Measurements from ENCODE around the gene VWC2L. TPM values are rescaled to one million over a fixed set of nuclear protein-coding genes. Genes with fewer than 3 reads are reported as not detected.

VWC2L gene
- total and polyA plus RNA-seq, 2 donors (not counting 3 experiments of a cell fraction or from before 2014, with no cell fraction given) = not detected

GRCh38 chr2:214484239-214484638, 73.4 kb downstream of the VWC2L start:
- DNase-seq (ENCODE audit: low read depth, low spot score) (no peak), FAIRE-seq (no peak)
- no peaks in the 10 kb centered on the region for H3K9me1 ChIP-seq (replicated peaks; ENCODE audit: control insufficient read depth, extremely low read depth, insufficient read depth, low read length)
- no peaks in the 10 kb centered on the region for H3K9me3 ChIP-seq (replicated peaks; ENCODE audit: control insufficient read depth, insufficient read depth, low read length)
- TF ChIP-seq GATA2 (IDR thresholded peaks at IDR 0.05; ENCODE audit: insufficient read depth, insufficient read length, low read depth, low read length) (no peak), JUN (IDR thresholded peaks at IDR 0.05; ENCODE audit: borderline replicate concordance, insufficient read depth, insufficient read length, low read depth) (no peak), CTCF (IDR thresholded peaks at IDR 0.05; ENCODE audit: extremely low read depth in 1 of 2, insufficient read depth in 1 of 2, low read depth in 1 of 2, low read length in 2 of 2) (no peak), FOS (IDR thresholded peaks at IDR 0.05; ENCODE audit: borderline replicate concordance, insufficient read depth, low read length) (no peak), EZH2 (IDR thresholded peaks at IDR 0.05; ENCODE audit: borderline replicate concordance, low read depth, low read length, severe bottlenecking) (no peak)
- intact Hi-C loops (cut with micrococcal nuclease) = no loop called here
- POLR2A ChIA-PET = no interaction called here
- H3K4me1 ChIP-seq (ENCODE audit: control insufficient read depth, extremely low read depth, insufficient read depth, low read length) = no peaks in the 10 kb centered on the region
- no peaks in the 10 kb centered on the region for H3K36me3 ChIP-seq (ENCODE audit: control insufficient read depth in 2 of 2, extremely low read depth in 1 of 2, insufficient read depth in 2 of 2, low read length in 2 of 2)
- H3K4me3 ChIP-seq (replicated peaks in 1 of 3; ENCODE audit: insufficient read depth in 1 of 3, low read depth in 1 of 3, low read length in 3 of 3) = no peak overlapping the region
- CTCF ChIA-PET = interaction anchor here (0.6 kb wide), 1 partner anchor 786 kb away, joined by 3 read pairs; no protein-coding TSS in a partner anchor
- H3K9ac ChIP-seq (replicated peaks; ENCODE audit: extremely low read depth, insufficient read depth, low read length) = no peak overlapping the region
- H3K27me3 ChIP-seq (ENCODE audit: control insufficient read depth in 2 of 2, insufficient read depth in 2 of 2, low read length in 2 of 2) = no peaks in the 10 kb centered on the region
- H2AFZ ChIP-seq (ENCODE audit: low read depth, low read length) = no peak overlapping the region
- no TSS peak for BruUV-seq (replicated peaks)
- H4K20me1 ChIP-seq (replicated peaks; ENCODE audit: control insufficient read depth, extremely low read depth, insufficient read depth, low read length) = no peaks in the 10 kb centered on the region
- no peaks in the 10 kb centered on the region for H3K79me2 ChIP-seq (ENCODE audit: control insufficient read depth, insufficient read depth, low read length)
- H3K4me2 ChIP-seq (ENCODE audit: insufficient read depth, low read length) = no peak overlapping the region
- dilution Hi-C loops (cut with MboI; ENCODE audit: extremely low pct_ligation_motif_present, low sequenced_read_pairs) = no loop called here
- no peak overlapping the region for H3K27ac ChIP-seq (ENCODE audit: insufficient read depth, low read depth, low read length)

DNA sequence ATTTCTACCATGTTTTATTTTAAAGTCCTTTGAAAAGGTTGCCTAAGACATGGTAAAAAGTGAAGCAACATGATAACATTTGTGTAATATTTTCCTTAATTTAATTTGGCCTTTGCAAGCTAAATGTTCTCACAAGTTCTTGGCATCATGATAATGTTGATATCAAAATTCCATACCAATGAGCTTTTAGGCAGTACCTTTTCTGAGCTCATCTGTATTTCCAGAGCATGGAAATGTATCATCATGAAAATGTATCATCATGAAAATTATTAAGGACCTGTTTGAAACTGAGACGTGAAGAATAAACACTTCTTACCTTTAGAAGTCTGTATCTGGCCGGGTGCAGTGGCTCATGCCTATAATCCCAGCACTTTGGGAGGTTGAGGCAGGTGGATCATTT, 73.8 kb downstream of the VWC2L start:
- Histone ChIP-seq H3K36me3 (ENCODE audit: control insufficient read depth in 2 of 2, extremely low read depth in 1 of 2, insufficient read depth in 2 of 2, low read length in 2 of 2) (no peaks in the 10 kb centered on the region), H3K79me2 (ENCODE audit: control insufficient read depth, insufficient read depth, low read length) (no peaks in the 10 kb centered on the region), H3K4me1 (ENCODE audit: control insufficient read depth, extremely low read depth, insufficient read depth, low read length) (no peaks in the 10 kb centered on the region), H3K4me3 (replicated peaks in 1 of 3; ENCODE audit: insufficient read depth in 1 of 3, low read depth in 1 of 3, low read length in 3 of 3) (no peak overlapping the region), H3K9me1 (replicated peaks; ENCODE audit: control insufficient read depth, extremely low read depth, insufficient read depth, low read length) (no peaks in the 10 kb centered on the region), H3K9ac (replicated peaks; ENCODE audit: extremely low read depth, insufficient read depth, low read length) (no peak overlapping the region), H3K27ac (ENCODE audit: insufficient read depth, low read depth, low read length) (no peak overlapping the region), H4K20me1 (replicated peaks; ENCODE audit: control insufficient read depth, extremely low read depth, insufficient read depth, low read length) (no peaks in the 10 kb centered on the region), H3K9me3 (replicated peaks; ENCODE audit: control insufficient read depth, insufficient read depth, low read length) (no peaks in the 10 kb centered on the region), H3K4me2 (ENCODE audit: insufficient read depth, low read length) (no peak overlapping the region), H3K27me3 (ENCODE audit: control insufficient read depth in 2 of 2, insufficient read depth in 2 of 2, low read length in 2 of 2) (no peaks in the 10 kb centered on the region), H2AFZ (ENCODE audit: low read depth, low read length) (no peak overlapping the region)
- ChIA-PET CTCF (interaction anchor here (0.6 kb wide), 1 partner anchor 786 kb away, joined by 3 read pairs; no protein-coding TSS in a partner anchor), POLR2A (no interaction called here)
- TF ChIP-seq MAX (IDR thresholded peaks at IDR 0.05; ENCODE audit: insufficient read depth, insufficient read length) (no peak), POLR2AphosphoS5 (IDR thresholded peaks at IDR 0.05; ENCODE audit: insufficient read depth, low read depth, low read length) (no peak), GATA2 (IDR thresholded peaks at IDR 0.05; ENCODE audit: insufficient read depth, insufficient read length, low read depth, low read length) (no peak), FOS (IDR thresholded peaks at IDR 0.05; ENCODE audit: borderline replicate concordance, insufficient read depth, low read length) (no peak), MYC (IDR thresholded peaks at IDR 0.05; ENCODE audit: low read depth, low read length) (no peak), JUN (IDR thresholded peaks at IDR 0.05; ENCODE audit: borderline replicate concordance, insufficient read depth, insufficient read length, low read depth) (no peak), EZH2 (IDR thresholded peaks at IDR 0.05; ENCODE audit: borderline replicate concordance, low read depth, low read length, severe bottlenecking) (no peak), CTCF (IDR thresholded peaks at IDR 0.05; ENCODE audit: extremely low read depth in 1 of 2, insufficient read depth in 1 of 2, low read depth in 1 of 2, low read length in 2 of 2) (no peak), POLR2A (IDR thresholded peaks at IDR 0.05; ENCODE audit: low read depth, low read length) (no peak)
- DNase-seq (ENCODE audit: low read depth, low spot score) (no peak), FAIRE-seq (no peak)
- intact Hi-C loops (cut with micrococcal nuclease) (no loop called here), dilution Hi-C loops (cut with MboI; ENCODE audit: extremely low pct_ligation_motif_present, low sequenced_read_pairs) (no loop called here)
- no TSS peak for BruUV-seq (replicated peaks)
